GM18505 (cell line): ENCODE results near the gene SLC2A9.

Experiments
- ATAC-seq: cut with Tn5 transposase; IDR thresholded peaks from one replicate; pipeline ENCODE4 v1.9.1; 2021; ENCODE audit not compliant: unreplicated experiment
- POLR2A ChIP-seq: IDR thresholded peaks from 4 replicates; pipeline ENCODE4 v1.6.1; 2011; ENCODE audit warnings: borderline replicate concordance; ENCODE audit not compliant: insufficient read depth, insufficient read length; ENCODE audit errors: extremely low read depth

Gene SLC2A9

DNA sequence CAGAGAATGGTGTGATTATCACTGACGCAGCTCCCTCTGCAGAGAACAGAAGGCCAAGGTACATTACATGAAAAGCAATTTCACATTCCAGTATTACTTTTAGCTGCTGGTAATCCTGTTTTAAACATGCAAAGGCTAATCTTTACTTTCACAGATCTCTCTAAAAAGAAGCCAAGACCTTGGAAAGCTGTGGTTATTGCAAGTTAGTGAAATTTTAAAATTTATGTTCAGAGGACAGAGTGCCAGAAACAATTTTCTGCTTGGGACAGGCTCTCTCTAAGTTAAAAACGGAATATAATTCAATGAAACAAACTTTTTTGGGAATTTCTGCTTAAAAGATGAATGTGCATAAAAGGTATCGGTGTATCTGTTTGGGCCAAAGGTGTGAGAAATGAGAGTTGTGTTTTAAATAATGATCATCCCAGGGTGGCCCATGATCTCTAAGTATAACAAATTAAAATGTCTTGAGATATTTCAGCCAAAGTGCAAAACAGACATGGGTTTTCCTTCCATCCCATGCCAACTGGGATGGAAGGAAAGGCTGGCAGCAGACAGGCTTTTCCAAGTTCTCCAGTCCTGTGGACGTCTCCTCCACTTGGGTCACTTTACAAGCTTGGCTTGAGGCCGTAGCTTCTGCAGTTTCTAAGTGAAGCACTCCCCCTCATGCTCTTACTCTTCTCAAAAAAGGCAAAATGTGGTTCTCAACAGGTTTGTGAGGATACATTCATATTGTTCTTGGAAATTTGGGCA lies 121.8 kb downstream of the SLC2A9 start:
- ATAC-seq: no peak
- TF ChIP-seq POLR2A: no peak

- no peak for TF ChIP-seq POLR2A
- ATAC-seq: no peak
Measured at GRCh38 chr4:9898596-9899305, 122.5 kb downstream of the SLC2A9 start.

DNA sequence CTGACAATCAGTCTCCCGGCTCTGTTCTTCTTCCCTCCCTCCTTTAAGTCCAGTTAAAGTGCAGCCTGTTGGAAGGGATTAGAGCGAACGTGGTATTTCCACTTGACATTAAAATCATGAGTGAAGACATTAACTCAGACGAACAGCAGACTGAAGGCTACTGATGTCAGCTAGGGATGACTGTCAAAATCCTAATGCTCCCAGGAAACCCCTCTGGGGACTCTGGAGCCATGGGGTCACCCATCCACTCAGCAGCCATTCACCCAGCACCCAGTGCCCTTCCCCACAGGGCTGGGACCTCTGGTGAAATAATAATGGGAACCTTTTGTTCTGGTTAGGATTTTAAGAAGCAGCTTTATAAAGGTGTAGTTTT lies 126.0 kb downstream of the SLC2A9 start:
- no peak for TF ChIP-seq POLR2A
- no peak for ATAC-seq

DNA sequence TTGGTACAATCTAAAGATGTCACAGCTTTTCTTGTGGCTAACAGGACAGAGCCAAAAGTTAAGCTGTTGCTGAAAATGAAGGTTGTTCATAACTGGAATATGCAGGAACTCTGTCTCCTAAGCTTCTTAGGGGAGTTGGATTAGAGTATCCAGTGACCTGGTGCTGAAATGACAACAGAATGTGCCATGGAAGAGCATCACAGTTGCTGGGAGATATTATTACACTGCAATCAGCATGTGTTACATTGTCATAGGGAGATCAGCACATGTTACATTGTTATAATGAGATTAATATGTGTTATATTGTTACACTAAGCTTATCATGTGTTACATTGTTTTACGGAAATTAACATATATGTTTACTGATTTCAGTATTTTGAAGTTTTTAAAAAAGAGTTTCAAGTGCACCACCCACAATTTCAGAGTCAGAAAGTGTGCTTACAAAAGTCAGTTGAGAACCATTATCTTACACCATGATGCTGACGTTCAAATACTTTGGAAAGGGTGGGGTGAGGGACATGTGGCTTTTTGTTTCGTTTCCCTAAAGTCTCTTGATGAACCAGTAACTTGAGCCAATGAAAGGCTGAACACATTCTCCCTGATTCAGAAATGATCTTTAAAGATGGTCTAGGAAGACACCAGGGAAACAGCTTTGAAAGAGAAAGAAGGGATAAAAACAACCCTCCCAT lies 126.5 kb downstream of the SLC2A9 start:
- no peak for TF ChIP-seq POLR2A
- no peak for ATAC-seq

GRCh38 chr4:9893329-9894108 lies 127.8 kb downstream of the SLC2A9 start:
- ATAC-seq: no peak
- no peak for TF ChIP-seq POLR2A

GRCh38 chr4:9891740-9892139 lies 129.6 kb downstream of the SLC2A9 start:
- no peak for TF ChIP-seq POLR2A
- no peak for ATAC-seq

- TF ChIP-seq POLR2A: no peak
- ATAC-seq: no peak
Measured at GRCh38 chr4:9891056-9891455, 130.2 kb downstream of the SLC2A9 start.

DNA sequence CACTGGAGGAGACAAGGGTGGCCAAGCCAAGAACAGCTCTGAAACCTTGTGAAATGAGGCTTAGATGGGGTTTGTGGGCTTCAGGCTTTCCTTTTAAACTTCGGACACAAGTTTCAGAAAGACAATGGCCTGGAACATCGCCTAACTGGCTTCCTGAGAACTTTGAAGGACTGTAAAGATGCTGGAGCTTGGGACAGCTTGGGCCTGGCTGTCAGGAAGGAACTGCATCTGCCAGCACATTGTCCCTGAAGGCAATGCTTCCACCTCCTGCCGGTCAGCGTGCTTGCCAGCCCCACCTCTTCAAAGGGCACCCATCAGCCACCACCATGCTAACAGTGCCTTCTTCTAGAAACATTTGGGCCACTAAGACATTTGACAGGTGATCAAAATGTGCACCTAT lies 132.0 kb downstream of the SLC2A9 start:
- no peak for TF ChIP-seq POLR2A
- no peak for ATAC-seq

DNA sequence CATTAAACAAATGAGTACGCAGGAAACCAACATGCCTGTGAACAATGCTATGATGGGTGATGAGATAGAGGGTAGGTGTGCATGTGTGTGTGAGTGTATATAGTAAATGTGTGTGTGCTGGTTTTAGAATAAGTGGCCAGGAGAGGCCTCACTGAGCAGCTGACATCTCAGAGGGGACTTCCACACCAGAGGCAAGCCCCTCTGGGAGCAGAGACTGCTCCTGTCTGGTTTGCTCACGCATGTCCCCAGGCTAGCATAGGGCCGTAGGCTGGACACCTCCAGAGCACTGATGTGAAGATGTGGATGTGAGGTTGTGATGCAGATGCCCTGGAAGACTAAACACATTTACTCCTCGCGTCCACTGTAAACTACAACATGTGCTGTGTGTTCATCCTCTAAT lies 135.3 kb downstream of the SLC2A9 start:
- no peak for ATAC-seq
- no peak for TF ChIP-seq POLR2A

DNA sequence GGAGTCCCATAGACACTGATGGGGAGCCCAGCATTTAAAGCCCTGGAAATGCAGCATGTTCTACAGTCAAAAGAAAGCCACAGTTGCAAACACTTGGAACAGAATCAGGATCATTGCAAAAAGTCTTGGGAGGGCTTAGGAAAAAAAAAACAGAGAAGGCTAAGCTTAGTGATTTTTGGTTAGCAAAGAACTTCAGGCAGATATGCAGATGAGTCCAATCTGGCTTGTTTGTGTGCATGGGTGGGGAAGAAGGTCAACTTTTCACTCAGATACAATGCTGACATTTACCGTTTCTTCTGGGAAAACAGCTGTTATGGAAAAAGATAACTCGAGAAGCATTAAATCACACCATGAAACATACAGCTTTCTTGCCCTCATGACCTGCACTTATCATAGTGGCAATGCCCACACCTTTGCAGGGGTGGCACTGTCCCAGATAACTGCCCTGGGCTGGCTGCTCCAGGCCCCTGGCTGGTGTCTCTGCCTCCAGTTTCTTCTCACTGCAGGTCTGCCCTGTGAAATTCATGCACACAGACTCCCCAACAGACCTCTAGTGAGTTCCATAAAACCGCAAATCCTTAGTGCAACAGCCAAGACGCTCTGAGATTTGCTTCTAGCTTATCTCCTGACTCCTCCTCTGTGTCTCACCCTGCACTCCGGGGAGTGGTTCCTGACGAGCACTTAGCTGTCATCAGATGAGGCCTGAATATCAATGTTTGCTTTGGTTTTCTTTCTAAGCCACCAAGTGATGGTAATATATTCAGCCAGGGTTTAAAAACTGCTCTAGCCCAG lies 140.7 kb downstream of the SLC2A9 start:
- no peak for TF ChIP-seq POLR2A
- ATAC-seq: no peak

DNA sequence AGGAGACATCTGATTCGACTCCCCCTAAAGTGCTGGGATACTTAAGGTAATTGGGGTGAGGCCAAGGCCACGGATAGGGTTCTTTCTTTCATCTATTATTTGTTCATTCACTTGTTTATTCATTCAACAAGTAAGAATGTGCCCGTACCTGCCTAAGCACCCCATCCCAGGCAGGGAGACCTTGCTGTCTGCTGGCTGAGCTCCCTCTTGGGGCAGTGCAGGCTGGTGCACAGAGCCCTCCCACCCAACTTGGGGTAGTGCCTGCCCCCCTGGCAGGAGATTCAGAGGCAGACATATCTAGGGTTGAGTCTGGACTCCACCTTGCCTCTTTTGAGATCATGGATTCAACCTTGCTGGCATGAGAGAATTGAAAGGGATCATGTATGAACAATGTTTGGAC lies 144.2 kb downstream of the SLC2A9 start:
- ATAC-seq: no peak
- no peak for TF ChIP-seq POLR2A

GRCh38 chr4:9875516-9875915 lies 145.8 kb downstream of the SLC2A9 start:
- no peak for ATAC-seq
- no peak for TF ChIP-seq POLR2A
